DND-41 (cell line): ENCODE results near the gene CALHM6.

Source experiments
- ATAC-seq: fragments of 200-7000 bp; cut with Tn5 transposase; 3 replicates; pipeline ENCODE4 v1.9.1; 2021; ENCODE audit warnings: low read depth; ENCODE audit not compliant: insufficient read depth
- DNase-seq: peaks from one replicate; pipeline ENCODE4 v3.0.0-alpha.2; 2020
- H2AFZ ChIP-seq: 2 replicates; pipeline ENCODE4 v1.6.0; 2012; ENCODE audit warnings: low read depth, low read length
- H3K27ac ChIP-seq: 2 replicates; pipeline ENCODE4 v1.5.1; 2012; ENCODE audit warnings: low read length, inconsistent platforms
- H3K27me3 ChIP-seq: fragments of 200-600 bp; sonication (generic); 2 replicates; pipeline ENCODE4 v1.6.0; 2012; ENCODE audit warnings: low read length, mild to moderate bottlenecking, inconsistent platforms; ENCODE audit not compliant: insufficient read depth, poor library complexity
- H3K36me3 ChIP-seq: 2 replicates; pipeline ENCODE4 v1.5.1; 2012; ENCODE audit warnings: low read length, inconsistent platforms; ENCODE audit not compliant: insufficient read depth
- H3K4me1 ChIP-seq: 2 replicates; pipeline ENCODE4 v1.5.1; 2012; ENCODE audit warnings: mild to moderate bottlenecking, low read length; ENCODE audit not compliant: insufficient read depth
- H3K4me2 ChIP-seq: 2 replicates; pipeline ENCODE4 v1.6.0; 2012; ENCODE audit warnings: mild to moderate bottlenecking, moderate library complexity, low read length, inconsistent platforms; ENCODE audit not compliant: insufficient read depth
- H3K4me3 ChIP-seq, 2 experiments: fragments of 200-600 bp in 1 of 2; shearing (Covaris generic) in 1 of 2; 2 replicates each; pipeline ENCODE4 v1.5.1; 2012 to 2016; ENCODE audit warnings: inconsistent platforms in 2 of 2, low read length in 2 of 2, mild to moderate bottlenecking in 2 of 2, low read depth in 1 of 2, moderate library complexity in 1 of 2
- H3K79me2 ChIP-seq: 2 replicates; pipeline ENCODE4 v1.6.0; 2012; ENCODE audit warnings: low read length, inconsistent platforms; ENCODE audit not compliant: insufficient read depth
- H3K9ac ChIP-seq: 2 replicates; pipeline ENCODE4 v1.6.0; 2012; ENCODE audit warnings: low read depth, mild to moderate bottlenecking, inconsistent platforms, low read length, moderate library complexity
- H3K9me3 ChIP-seq: 2 replicates; pipeline ENCODE4 v1.5.1; 2012; ENCODE audit warnings: low read length, moderate library complexity, mild to moderate bottlenecking, inconsistent platforms; ENCODE audit not compliant: insufficient read depth, severe bottlenecking
- H4K20me1 ChIP-seq: 2 replicates; pipeline ENCODE4 v1.6.0; 2012; ENCODE audit warnings: low read length; ENCODE audit not compliant: insufficient read depth
- CTCF ChIP-seq: IDR thresholded peaks from 2 replicates; pipeline ENCODE4 v1.5.1; 2012; ENCODE audit warnings: borderline replicate concordance, low read length, moderate library complexity, mild to moderate bottlenecking; ENCODE audit not compliant: poor library complexity, severe bottlenecking; ENCODE audit errors: extremely low read depth
- EZH2 ChIP-seq: IDR thresholded peaks from 3 replicates; pipeline ENCODE4 v1.6.1; 2012; ENCODE audit warnings: borderline replicate concordance, low read depth, mild to moderate bottlenecking, moderate library complexity, low read length, inconsistent platforms; ENCODE audit not compliant: severe bottlenecking

Gene CALHM6

DNA sequence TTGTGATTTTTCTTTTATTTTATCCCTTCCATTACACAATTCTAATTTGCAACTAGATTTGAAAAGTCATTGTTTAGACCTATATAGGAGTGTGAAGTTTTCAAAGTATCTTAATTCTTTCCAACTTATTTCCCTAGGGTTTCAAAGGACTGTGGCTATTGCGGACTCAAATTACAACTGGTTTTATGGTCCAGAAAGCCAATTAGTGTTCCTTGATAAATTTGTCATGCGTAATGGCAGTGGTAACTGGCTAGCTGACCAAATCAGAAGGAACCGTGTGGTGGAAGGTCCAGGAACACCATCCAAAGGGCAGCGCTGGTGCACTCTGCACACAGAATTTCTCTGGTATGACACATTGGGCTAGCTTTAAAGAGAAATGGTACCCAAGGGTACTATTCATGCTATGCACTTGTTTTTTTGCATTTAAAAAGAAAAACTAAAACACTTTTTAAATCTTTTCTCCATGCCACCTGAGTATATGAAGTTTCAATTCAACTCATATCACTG is 27.9 kb upstream of the CALHM6 start:
- ATAC-seq (no peak), DNase-seq (no peak)
- TF ChIP-seq CTCF, result no peak
- TF ChIP-seq EZH2, result no peak
- Histone ChIP-seq H4K20me1 (no peaks in the 10 kb centered on the region), H3K36me3 (no peaks in the 10 kb centered on the region), H3K27me3 (no peaks in the 10 kb centered on the region), H3K9ac (no peak overlapping the region), H2AFZ (no peak overlapping the region), H3K9me3 (no peaks in the 10 kb centered on the region), H3K4me2 (no peak overlapping the region), H3K4me3 (no peak overlapping the region), H3K79me2 (no peaks in the 10 kb centered on the region), H3K4me1 (no peaks in the 10 kb centered on the region), H3K27ac (no peak overlapping the region)

- no peak for DNase-seq
- no peak overlapping the region for H3K4me2 ChIP-seq
- H3K36me3 ChIP-seq, result no peaks in the 10 kb centered on the region
- no peak overlapping the region for H3K27ac ChIP-seq
- no peak for ATAC-seq
- no peak overlapping the region for H3K4me3 ChIP-seq
- no peak overlapping the region for H3K9ac ChIP-seq
- no peaks in the 10 kb centered on the region for H3K79me2 ChIP-seq
- TF ChIP-seq EZH2, result no peak
- TF ChIP-seq CTCF, result no peak
- H2AFZ ChIP-seq, result no peak overlapping the region
- no peaks in the 10 kb centered on the region for H3K9me3 ChIP-seq
- no peaks in the 10 kb centered on the region for H4K20me1 ChIP-seq
- no peaks in the 10 kb centered on the region for H3K4me1 ChIP-seq
- H3K27me3 ChIP-seq, result no peaks in the 10 kb centered on the region
Measured at GRCh38 chr6:116434056-116434725, 27.0 kb upstream of the CALHM6 start.

GRCh38 chr6:116436586-116436985 is 24.6 kb upstream of the CALHM6 start:
- Histone ChIP-seq H3K9me3 (no peaks in the 10 kb centered on the region), H3K4me2 (no peak overlapping the region), H4K20me1 (no peaks in the 10 kb centered on the region), H3K4me1 (no peaks in the 10 kb centered on the region), H3K27me3 (no peaks in the 10 kb centered on the region), H3K27ac (no peak overlapping the region), H3K79me2 (no peaks in the 10 kb centered on the region), H2AFZ (no peak overlapping the region), H3K36me3 (no peaks in the 10 kb centered on the region), H3K9ac (no peak overlapping the region), H3K4me3 (no peak overlapping the region)
- no peak for DNase-seq
- TF ChIP-seq CTCF (no peak), EZH2 (no peak)
- ATAC-seq, result no peak
